Brain pericyte (primary cell): Measurements from ENCODE around the gene GZMH.
"Not testable (repeated sequence)": the region's sequence is repeated elsewhere in the genome, so short reads cannot be mapped to it uniquely, and the experiment has no call there.

Source experiments
- DNase-seq: peaks from one replicate; pipeline ENCODE4 v3.0.0-alpha.2; 2012; ENCODE audit warnings: low read depth, low spot score

Gene GZMH, protein sequence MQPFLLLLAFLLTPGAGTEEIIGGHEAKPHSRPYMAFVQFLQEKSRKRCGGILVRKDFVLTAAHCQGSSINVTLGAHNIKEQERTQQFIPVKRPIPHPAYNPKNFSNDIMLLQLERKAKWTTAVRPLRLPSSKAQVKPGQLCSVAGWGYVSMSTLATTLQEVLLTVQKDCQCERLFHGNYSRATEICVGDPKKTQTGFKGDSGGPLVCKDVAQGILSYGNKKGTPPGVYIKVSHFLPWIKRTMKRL

DNA sequence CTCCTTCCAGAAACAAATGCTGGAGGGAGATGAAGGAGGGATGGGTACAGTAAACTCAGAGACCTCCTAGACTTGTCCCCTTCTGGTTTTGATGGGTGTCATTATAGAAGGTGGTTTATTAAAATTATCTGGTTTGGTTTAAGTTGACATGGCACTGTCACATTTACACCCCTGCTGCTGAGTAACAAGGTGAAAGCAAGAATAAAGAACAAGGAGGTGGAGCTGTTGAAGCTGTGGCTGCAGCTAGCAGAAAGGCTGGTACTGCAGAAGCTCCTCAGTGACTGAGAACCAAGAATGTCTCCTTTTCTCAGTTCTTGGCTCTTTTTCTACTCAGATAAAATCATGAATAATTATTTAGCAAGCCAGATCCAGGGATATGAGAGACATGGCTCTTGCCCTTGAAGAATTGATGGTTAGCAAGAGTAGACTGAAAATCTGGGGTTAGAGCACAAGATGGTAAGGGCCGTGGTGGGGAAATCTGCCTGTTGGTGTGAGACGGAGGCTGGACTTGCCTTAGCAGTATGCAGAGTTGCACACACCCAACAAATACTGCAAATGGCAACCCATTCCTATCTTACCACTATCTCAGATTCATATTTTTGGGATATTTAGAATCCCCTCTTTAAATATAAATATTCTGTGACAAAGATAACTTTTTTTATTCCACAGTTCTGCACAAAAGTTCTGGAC, at the start of gene GZMH:
Gene GZMH, minus strand, starts transcription at position 31 of the 690 bp plus-strand sequence. CDS start 72 bp downstream, outside the sequence.
- DNase-seq = no peak

DNA sequence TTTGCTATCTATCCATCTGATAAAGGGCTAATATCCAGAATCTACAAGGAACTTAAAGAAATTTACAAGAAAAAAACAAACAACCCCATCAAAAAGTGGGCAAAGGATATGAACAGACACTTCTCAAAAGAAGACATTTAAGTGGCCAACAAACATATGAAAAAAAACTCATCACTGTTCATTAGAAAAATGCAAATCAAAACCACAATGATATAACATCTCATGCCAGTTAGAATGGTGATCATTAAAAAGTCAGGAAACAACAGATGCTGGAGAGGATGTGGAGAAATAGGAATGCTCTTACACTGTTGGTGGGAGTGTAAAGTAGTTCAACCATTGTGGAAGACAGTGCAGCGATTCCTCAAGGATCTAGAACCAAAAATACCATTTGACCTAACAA, 38.9 kb upstream of the GZMH start:
- not testable (repeated sequence) for DNase-seq

DNA sequence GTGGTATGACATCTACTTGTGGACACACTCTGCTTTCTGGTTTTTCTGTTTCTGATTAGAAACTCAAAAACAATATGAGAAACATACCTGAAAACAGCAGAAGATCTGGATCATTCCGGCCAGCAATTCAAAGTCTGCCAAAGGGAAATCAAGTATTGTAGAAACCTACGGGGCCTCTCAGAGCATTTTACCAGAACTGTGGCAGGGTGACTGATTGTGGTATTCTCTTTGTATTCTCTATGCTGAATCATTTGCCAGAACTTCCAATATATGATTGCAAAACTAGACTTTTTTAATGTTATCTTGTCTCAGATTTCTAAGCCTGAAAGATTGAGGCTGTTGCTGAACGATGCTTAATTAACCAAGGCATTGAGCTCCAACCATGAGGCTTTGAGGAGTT, 30.4 kb upstream of the GZMH start:
- DNase-seq = no peak

DNA sequence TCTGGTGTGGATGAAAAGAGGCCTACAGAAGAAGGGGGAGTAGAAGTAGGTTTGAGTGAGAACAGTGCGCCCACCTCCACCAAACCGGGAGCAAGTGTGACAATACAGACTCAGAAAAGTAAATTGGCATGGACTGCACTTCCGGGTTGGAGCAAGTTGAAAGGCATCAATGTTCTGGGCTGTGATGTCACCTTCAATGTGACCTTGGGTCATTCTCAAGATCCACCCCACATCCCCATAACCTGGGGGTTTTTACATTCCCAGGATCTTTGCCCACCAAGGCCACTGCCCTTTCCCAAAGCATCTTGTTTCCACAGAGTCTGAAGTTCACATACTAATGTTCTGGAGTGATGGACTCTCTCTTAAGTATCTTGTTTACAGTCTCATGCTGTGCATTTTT, 29.8 kb upstream of the GZMH start:
- DNase-seq = no peak

DNA sequence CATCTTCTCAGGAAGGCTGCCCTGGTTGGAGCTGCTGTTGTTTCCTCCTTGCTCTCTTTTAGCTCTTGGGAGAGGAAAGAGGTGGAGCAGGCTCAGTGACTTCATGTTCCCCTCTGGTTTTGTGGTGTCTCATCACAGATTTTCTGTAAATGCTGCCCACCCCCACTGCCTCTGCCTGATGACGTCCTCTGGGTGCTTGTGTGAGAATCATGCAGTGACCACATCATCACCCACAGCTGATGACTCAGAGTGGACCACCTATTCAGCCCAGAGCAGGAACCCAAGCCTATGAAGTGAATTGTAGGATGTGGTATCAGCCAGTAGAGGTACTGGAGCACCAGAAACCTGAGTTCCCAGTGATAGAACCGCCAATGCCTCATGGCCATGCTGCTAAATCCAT, 24.7 kb upstream of the GZMH start, which contains the start of gene GZMB:
Gene GZMB, minus strand, starts transcription at position 33 of the 400 bp plus-strand sequence. Its CDS starts 30 bp downstream, at position 3.
- DNase-seq = no peak

DNA sequence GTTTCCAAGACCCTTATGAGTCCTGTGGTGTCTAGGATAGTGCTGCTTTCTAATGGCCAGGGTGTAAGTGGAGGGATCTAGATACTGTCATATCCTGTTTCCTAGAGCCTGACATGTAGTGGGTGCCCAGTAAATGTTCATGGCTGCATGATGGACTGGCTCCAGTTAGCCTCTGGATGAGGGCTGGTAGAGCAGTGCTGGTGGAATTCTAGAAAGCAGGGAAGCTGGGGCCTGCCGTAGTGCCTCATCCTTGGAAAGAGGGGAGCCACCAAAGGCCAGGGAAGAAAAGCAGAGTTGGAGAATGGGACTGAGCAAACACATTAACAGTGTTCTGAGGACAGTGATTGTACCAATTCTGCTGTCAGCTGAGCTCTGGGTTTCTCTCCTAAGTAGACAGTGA, 23.9 kb upstream of the GZMH start:
- no peak for DNase-seq

DNA sequence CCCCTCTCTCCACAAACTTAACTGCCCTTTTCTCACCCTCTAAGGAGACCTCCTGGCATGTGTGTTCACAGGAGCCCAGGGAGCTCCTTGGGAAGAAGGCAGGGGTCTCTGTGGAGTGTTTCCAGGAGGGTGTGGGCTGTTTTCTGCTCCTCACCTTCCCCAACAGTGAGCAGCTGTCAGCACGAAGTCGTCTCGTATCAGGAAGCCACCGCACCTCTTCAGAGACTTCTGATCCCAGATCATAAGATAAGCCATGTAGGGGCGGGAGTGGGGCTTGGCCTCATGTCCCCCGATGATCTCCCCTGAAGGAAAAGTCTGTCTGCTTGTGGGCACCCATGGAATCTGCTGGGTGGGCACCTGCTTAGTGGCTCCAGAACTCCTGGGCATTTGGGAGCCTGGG, 23.3 kb upstream of the GZMH start:
- DNase-seq = no peak

DNA sequence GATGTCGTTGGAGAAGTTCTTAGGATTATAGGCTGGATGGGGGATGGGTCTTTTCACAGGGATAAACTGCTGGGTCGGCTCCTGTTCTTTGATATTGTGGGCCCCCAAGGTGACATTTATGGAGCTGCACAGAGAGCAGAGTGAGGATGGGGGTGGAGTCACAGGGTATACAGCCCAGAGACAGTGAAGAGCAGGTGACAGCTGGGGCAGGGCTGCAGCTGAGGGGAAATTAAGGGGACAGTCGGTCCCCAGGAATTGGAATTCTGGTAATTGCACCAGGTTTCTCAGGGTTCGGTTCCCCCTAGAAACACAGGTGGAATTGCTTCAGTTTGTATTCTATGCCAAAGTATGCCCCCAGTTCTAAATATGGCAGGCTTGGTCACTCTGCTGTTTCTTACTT, 22.9 kb upstream of the GZMH start:
- no peak for DNase-seq

DNA sequence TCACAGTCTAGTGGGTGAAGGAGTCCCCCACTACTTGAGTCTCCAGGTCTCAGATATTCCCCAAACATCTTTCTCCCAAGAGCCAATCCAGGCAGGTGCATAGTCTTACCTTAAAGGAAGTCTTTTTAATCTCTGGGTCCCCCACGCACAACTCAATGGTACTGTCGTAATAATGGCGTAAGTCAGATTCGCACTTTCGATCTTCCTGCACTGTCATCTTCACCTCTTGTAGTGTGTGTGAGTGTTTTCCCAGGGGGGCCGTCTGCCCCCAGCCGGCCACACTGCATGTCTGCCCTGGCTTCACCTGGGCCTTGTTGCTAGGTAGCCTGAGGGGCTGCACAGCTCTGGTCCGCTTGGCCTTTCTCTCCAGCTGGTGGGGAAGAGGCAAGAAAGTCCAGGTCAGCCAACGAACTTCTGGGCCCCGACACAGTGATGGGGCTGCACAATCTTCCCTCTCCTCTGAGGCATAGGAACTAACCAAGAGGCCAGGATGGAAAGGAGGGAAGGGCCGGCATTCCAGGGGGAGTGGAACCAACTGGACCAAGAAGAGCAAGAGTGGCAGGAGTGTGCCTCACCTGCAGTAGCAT, 22.4 kb upstream of the GZMH start:
- no peak for DNase-seq

DNA sequence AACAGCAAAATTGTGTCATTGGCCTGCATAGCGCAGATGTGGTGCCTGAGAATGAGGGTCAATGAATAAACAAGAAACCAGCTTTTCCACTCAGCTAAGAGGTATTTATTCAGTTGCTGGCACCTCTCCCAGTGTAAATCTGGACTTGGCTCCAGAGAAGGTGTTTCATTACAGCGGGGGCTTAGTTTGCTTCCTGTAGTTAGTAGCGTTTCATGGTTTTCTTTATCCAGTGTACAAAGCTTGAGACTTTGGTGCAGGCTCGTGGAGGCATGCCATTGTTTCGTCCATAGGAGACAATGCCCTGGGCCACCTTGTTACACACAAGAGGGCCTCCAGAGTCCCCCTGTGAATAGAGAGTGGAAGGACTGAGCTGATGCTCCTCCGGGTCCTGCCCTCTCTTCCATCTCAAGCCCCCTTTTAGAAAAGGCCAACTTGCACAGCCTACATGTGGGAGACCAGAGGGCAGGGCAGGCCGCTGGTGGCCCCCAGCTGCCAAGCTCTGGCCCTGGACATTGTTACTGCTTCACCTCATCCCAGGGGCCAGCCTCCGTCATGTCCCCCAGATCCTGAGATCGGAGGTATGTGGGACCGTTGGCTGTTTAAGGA, 21.5 kb upstream of the GZMH start:
- DNase-seq = no peak

DNA sequence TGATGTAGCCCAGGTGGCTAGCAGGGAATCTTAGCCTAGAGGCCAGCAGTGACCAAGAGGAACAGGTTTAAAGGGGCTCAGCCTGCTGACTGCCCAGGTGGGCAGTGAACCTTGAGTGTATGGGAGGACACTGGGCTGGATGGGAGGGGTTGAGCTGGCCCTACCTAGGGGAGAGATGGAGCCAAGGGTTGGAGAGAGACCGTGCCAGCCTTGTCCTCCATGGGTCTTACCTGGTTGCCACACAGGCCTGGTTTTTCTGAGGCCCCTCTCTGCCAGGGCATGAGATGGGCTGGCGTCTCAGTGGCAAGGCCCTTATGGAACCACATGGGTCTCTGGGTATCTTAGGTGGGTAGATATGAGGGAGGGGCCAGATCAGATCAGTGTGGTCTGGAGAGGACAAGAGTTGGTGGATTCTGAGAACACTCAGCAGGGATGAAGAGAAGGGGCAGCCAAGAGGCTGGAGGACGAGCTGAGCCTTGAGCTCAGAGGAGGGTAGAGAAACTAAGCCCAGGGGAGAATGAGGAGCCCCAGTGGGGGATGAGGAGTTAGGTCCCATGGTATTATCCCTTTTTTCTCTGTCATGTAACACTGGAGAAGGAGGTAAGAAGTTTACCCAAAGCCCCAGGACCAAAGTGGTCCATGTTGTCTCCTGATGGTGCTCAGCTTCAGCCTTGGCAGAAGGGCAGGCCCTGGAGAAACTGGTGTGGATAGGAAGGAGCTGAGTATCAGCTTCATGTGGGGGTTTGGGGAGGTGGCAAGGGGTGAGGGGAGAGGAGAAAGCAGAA, 20.8 kb upstream of the GZMH start:
- DNase-seq = no peak

DNA sequence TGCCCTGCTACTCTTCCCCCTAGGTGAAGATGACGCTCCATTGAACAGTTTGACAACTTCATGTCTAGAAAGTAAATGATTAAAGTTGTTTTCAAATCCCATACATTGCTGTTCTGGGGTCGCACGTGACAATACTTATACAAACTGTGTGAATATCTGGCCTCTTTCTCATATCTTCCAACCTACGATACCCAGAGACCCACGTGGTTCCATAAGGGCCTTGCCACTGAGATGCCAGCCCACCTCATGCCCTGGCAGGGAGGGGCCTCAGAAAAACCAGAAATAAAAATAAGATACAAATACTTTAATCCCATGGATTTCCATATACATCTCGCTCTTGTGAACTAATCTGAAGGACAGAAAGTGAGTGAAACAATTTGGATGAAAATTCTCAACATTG, 20.0 kb upstream of the GZMH start:
- no peak for DNase-seq

DNA sequence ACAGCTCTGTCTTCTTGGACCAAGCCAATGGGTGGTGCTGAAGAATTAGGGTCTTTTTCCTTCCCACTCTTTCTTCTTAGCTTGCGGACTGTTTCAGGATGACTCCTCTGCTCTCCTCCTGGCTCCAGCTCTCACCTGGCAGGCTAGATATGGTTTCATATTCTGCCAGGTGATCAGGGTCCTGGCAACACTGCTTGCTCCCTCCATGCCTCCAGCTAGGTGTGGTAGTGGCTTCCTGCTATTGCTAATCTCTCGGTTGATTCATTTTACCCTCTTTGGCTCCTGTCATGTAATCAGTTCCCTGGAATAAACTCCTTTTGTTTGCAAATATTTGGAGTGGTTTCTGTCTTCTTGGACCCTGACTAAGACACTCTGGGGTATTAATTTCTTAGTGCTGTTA, 4.3 kb upstream of the GZMH start:
- no peak for DNase-seq

DNA sequence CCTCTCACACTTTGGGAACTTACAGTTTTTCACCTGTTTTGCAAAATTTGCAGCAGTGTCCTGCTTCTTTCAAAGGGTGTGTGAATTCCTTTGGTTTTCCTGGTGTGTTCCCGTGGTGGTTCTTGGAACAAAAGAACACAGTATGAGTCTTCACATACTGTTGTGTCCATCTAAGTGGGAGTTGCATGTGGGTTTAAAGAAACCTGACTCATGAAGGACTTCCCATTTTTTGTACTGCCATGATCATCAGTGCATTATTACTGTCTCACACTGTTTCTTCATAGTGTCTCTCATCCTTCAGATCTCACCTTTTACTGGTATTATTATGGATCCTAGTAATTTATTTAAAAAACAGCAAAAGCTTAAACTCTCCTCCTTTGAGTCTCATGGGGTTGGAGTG, 3.8 kb upstream of the GZMH start:
- DNase-seq = no peak

DNA sequence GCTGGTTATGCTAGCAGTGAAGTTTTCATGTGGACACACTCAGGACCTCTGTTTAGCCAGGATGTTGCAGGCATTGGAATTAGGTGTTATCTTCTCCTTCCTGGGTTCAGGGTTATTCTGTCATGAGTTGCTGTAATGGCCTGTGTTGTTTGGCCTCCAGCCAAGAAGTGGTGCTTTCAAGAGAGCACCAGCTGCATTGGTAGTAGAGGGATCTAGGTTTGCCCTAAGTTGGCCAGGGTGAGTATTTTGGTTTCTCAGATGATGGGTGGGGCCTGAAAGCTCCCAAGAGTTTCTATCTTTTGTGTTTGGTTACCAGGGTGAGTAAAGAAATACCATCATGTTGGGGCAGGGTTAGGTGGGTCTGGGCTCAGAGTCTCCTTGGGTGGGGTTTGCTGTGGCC, 2.7 kb upstream of the GZMH start:
- no peak for DNase-seq

DNA sequence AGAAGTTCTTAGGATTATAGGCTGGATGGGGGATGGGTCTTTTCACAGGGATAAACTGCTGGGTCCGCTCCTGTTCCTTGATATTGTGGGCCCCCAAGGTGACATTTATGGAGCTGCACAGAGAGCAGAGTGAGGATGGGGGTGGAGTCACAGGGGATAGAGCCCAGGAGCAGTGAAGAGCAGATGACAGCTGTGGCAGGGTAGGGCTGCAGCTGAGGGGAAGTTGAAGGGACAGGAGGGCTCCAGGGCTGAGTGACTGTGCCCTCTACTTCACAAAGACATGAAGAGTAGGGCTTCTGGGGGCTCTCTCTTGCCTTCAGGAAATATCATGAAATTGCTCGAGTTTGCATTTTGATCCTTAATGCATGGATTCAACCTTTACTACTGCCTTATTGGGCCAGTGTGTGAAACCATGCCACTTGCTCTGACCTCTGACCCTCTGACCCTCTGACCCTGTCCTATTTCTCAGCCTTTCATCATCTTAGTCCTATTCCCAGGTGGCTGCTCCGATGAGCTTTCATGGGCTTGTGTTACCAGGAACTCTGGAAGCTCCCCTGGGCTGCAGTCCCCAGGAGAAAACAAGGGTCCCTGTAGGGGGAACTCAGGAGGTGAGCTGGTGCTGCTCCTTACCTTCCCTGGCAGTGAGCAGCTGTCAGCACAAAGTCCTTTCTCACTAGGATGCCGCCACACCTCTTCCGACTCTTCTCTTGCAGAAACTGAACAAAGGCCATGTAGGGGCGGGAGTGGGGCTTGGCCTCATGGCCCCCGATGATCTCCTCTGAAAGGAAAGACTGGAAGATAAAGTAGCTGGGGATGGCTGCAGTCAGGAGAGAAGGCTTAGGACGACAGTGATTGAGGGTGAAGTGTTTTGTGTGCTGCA, 1.6 kb downstream of the GZMH start:
- no peak for DNase-seq

DNA sequence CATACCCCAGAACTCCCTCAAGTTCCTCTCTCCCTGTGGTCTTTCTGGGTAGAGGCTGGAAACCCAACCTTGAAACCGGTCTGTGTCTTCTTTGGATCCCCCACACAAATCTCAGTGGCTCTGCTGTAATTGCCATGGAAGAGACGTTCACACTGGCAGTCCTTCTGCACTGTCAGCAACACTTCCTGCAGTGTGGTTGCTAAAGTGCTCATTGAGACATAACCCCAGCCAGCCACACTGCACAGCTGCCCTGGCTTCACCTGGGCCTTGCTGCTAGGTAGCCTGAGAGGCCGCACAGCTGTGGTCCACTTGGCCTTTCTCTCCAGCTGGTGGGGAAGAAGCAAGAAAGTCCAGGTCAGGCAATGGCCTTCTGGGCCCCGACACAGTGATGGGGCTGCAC, 2.4 kb downstream of the GZMH start:
- DNase-seq = no peak

DNA sequence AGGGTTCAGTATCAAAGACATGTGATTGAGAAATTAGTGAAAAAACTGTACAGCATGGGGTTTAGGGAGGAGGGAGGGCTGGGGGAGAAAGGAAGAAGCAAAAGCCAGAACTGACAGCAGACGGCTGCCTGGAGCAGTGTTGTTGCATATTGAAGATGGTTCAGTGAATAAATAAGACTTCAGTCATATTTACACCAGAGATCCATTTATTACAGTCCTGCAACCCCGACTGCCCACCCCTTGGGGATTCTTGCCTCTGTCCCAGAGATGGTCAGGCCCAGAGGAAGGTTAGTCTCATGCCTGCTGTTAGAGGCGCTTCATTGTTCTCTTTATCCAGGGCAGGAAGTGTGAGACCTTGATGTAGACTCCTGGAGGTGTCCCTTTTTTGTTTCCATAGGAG, 3.2 kb downstream of the GZMH start:
- no peak for DNase-seq

DNA sequence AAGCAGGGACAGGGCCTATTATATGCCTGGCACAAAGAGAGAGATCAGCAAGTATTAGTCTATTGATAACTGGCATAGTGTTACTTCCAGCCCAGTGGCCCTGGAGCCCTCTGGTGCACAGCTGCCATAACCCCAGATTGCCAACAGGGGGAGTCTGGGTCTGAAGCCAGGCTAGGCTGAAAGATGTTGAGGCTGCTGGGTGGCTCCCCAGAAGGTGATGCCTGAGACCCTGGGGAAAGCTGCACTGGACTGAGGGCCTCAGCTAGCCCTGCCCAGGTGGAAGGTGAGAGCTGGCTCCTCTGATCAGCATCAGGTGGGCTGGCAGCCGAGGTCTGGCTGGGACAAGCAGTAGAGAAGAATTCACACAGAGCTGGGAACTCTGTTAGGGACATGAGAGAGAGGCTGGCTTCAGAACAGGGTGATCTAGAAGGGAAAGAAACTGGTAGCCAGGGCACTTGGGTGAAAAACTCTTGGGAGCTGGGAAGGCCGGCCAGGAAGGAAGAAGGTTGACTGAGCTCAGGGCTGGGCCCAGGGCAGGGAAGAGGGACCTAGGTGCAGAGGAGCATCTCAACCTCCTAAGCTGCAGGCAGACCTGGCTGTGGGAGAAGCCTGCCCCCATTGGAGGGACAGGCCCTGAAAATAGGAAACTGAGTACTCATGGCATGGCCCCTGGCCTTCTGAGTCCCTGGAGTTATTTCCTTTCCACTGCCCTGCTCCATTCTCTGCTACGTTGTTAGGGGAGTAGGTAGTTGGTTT, 3.9 kb downstream of the GZMH start:
- no peak for DNase-seq

DNA sequence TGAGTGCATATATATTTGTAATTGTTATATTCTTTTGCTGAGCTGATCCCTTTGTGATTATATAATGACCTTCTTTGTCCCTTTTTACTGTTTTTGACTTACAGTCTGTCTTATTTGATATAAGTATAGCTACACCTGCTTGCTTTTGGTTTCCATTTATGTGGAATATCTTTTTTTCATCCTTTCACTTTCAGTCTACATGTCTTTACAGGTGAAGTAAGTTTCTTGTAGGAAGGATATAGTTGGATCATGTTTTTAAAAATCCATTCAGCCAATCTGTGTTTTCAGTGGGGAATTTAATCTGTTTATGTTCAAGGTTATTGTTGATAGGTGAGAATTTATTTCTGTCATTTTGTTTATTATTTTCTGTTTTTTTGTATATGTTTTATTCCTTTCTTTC, 12.1 kb downstream of the GZMH start:
- no peak for DNase-seq
